GM18508 (cell line): ENCODE results near the gene ZBTB24.

Experiments used
- ATAC-seq: cut with Tn5 transposase; IDR thresholded peaks from one replicate; pipeline ENCODE4 v1.9.1; 2021; ENCODE audit warnings: moderate number of reproducible peaks; ENCODE audit not compliant: insufficient read depth, unreplicated experiment

Gene ZBTB24

GRCh38 chr6:109453594-109454495, 29.2 kb downstream of the ZBTB24 start:
- ATAC-seq, result no peak

GRCh38 chr6:109453156-109453555, 29.9 kb downstream of the ZBTB24 start:
- no peak for ATAC-seq

GRCh38 chr6:109452181-109452580, 30.8 kb downstream of the ZBTB24 start:
- ATAC-seq, result no peak

- no peak for ATAC-seq
Measured at GRCh38 chr6:109451376-109451775, 31.6 kb downstream of the ZBTB24 start.

GRCh38 chr6:109450801-109451200, 32.2 kb downstream of the ZBTB24 start:
- ATAC-seq, result no peak

- no peak for ATAC-seq
Measured at GRCh38 chr6:109449795-109450673, 33.0 kb downstream of the ZBTB24 start.

- ATAC-seq, result no peak
Measured at GRCh38 chr6:109449064-109449794, 33.8 kb downstream of the ZBTB24 start.

- ATAC-seq, result no peak
Measured at GRCh38 chr6:109448615-109449014, 34.4 kb downstream of the ZBTB24 start.

- no peak for ATAC-seq
Measured at GRCh38 chr6:109447878-109448555, 35.0 kb downstream of the ZBTB24 start.

- ATAC-seq, result no peak
Measured at GRCh38 chr6:109447087-109447486, 35.9 kb downstream of the ZBTB24 start.

GRCh38 chr6:109446541-109446940, 36.5 kb downstream of the ZBTB24 start:
- no peak for ATAC-seq

GRCh38 chr6:109446072-109446471, 36.9 kb downstream of the ZBTB24 start:
- no peak for ATAC-seq

- no peak for ATAC-seq
Measured at GRCh38 chr6:109445382-109445781, 37.6 kb downstream of the ZBTB24 start.

GRCh38 chr6:109443425-109443950, 39.5 kb downstream of the ZBTB24 start:
- no peak for ATAC-seq

- ATAC-seq, result no peak
Measured at GRCh38 chr6:109442393-109442924, 40.6 kb downstream of the ZBTB24 start.

- no peak for ATAC-seq
Measured at GRCh38 chr6:109441069-109441816, 41.8 kb downstream of the ZBTB24 start.

GRCh38 chr6:109440331-109441068, 42.5 kb downstream of the ZBTB24 start, which contains the start of the genes PPIL6 and SMPD2:
PPIL6 (minus strand) TSS chr6:109440628; CDS start chr6:109440590, 38 bp downstream.
SMPD2 (plus strand) TSS chr6:109440724; CDS start chr6:109441122, 398 bp downstream.
- peak; percentile 41 for ATAC-seq

- no peak for ATAC-seq
Measured at GRCh38 chr6:109436041-109436440, 47.0 kb downstream of the ZBTB24 start.
